K562 (cell line): ENCODE results near the gene SETMAR. TPM values are rescaled to one million over a fixed set of nuclear protein-coding genes. Genes with fewer than 3 reads are reported as not detected.
A peak's percentile ranks its signal among the peaks of the same experiment; 100 is the strongest.

Experiments
- HDAC2 ChIP-seq: fragments of 450-650 bp; IDR thresholded peaks from 2 replicates; pipeline ENCODE4 v1.6.1; 2016; ENCODE audit warnings: mild to moderate bottlenecking
- RAD51 ChIP-seq: fragments of 450-650 bp; IDR thresholded peaks from 2 replicates; pipeline ENCODE4 v1.7.1; 2016; ENCODE audit warnings: low read depth, mild to moderate bottlenecking, borderline replicate concordance
- RCOR1 ChIP-seq, 2 experiments: IDR thresholded peaks; 2 replicates each; pipeline ENCODE4 v1.6.1; 2012; ENCODE audit warnings: low read depth in 2 of 2, low read length in 2 of 2, borderline replicate concordance in 1 of 2, improper control_type of control experiment in 1 of 2
- ZNF316 ChIP-seq: fragments of 450-650 bp; IDR thresholded peaks from 2 replicates; pipeline ENCODE4 v1.6.1; 2016
- ZNF668 ChIP-seq: fragments of 250-450 bp; sonication (Bioruptor Pico); IDR thresholded peaks from 2 replicates; pipeline ENCODE4 v1.8.0; 2022; ENCODE audit warnings: mild to moderate bottlenecking, inconsistent platforms
- ZNF695 ChIP-seq: fragments of 450-650 bp; formaldehyde crosslinking; IDR thresholded peaks from 2 replicates; pipeline ENCODE4 v1.4.0; 2020; ENCODE audit warnings: mild to moderate bottlenecking, moderate library complexity
- polyA plus RNA-seq, 8 experiments: library from polyadenylated mRNA; depleted of rRNA in 4 of 8; stranded (reverse) in 5 of 8; unstranded in 3 of 8; fragments of >200 nt; fragmentation: Nextera tagmentation in 2 of 8; fragmentation: Illumina TruSeq in 1 of 8; extraction: Ambion mirVana in 2 of 8; extraction: Trizol in 1 of 8; gene quantifications; 2 replicates each; pipeline versions ENCODE4 v1.2.1 to v1.2.3, GENCODE V29; 2011 to 2014; ENCODE audit warnings: inconsistent platforms in 1 of 8, missing spikeins in 1 of 8
- total RNA-seq, 7 experiments: library from RNA; depleted of rRNA in 6 of 7; stranded (reverse); fragments of >200 nt in 6 of 7; fragmentation: Illumina TruSeq in 2 of 7; extraction: Trizol in 2 of 7; gene quantifications; 2 replicates each; pipeline versions ENCODE4 v1.2.1 to v1.2.3, GENCODE V29; 2011 to 2021; ENCODE audit warnings: low replicate concordance in 1 of 7
- TF ChIP-seq, protein P1 (sequence below), 2 experiments: fragments of 450-650 bp in 1 of 2; sonication (generic) in 1 of 2; formaldehyde crosslinking in 1 of 2; IDR thresholded peaks; 2 replicates each; pipeline versions ENCODE4 v1.7.1 to v1.9.0; 2016 to 2022; ENCODE audit warnings: inconsistent platforms in 1 of 2, mild to moderate bottlenecking in 1 of 2, missing genetic modification reagents in 1 of 2

Gene SETMAR
- total and polyA plus RNA-seq, 9 of the 15 experiments (the other 6 are each of a cell fraction or from before 2014, with no cell fraction given): 5.5 to 25.1 (median 18.2) TPM

DNA sequence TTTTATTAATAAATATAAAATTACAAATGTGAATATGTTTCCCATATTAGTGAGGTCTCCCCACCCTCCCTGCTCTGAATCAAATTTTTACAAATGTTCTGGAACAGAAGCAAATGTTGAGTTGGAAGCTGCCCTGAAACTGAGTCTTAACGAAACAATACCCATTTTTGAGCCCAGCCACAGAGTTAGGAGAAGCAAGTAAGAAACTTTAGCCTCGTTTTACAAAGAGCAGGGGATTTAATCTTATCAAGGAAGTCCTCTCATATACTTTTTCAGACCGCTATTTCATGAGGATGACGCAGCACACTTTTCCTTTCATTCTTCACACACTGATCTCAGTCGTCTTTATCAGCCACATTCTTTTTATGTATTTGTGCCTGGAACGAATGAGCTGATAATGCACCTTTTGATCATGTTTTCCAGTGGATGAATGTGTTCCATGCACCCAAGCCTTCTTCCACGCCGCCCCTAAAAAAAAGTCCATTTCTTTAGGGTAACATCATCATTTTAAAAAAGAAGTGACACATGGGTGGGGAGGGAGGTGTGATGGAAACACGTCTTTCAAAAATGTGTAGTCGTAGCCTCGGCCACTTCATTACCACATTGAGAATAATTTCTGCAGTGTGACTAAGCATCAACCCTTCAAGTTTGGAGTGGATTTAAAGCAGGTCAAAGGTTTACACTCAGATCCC, 48.1 kb downstream of the SETMAR start (continued):
- TF ChIP-seq, protein P1, sequence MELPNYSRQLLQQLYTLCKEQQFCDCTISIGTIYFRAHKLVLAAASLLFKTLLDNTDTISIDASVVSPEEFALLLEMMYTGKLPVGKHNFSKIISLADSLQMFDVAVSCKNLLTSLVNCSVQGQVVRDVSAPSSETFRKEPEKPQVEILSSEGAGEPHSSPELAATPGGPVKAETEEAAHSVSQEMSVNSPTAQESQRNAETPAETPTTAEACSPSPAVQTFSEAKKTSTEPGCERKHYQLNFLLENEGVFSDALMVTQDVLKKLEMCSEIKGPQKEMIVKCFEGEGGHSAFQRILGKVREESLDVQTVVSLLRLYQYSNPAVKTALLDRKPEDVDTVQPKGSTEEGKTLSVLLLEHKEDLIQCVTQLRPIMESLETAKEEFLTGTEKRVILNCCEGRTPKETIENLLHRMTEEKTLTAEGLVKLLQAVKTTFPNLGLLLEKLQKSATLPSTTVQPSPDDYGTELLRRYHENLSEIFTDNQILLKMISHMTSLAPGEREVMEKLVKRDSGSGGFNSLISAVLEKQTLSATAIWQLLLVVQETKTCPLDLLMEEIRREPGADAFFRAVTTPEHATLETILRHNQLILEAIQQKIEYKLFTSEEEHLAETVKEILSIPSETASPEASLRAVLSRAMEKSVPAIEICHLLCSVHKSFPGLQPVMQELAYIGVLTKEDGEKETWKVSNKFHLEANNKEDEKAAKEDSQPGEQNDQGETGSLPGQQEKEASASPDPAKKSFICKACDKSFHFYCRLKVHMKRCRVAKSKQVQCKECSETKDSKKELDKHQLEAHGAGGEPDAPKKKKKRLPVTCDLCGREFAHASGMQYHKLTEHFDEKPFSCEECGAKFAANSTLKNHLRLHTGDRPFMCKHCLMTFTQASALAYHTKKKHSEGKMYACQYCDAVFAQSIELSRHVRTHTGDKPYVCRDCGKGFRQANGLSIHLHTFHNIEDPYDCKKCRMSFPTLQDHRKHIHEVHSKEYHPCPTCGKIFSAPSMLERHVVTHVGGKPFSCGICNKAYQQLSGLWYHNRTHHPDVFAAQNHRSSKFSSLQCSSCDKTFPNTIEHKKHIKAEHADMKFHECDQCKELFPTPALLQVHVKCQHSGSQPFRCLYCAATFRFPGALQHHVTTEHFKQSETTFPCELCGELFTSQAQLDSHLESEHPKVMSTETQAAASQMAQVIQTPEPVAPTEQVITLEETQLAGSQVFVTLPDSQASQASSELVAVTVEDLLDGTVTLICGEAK (IDR thresholded peaks at IDR 0.05): no peak
- TF ChIP-seq, protein P1 (CRISPR knock-in tag; IDR thresholded peaks at IDR 0.05): no peak
- TF ChIP-seq RCOR1 (IDR thresholded peaks at IDR 0.05; ENCODE audit: borderline replicate concordance in 1 of 2, low read depth in 2 of 2, low read length in 2 of 2) (peak; percentile 13 to 74; a peak in 2 of 4 replicates), ZNF316 (peak; percentile 97), HDAC2 (no peak), ZNF695 (CRISPR knock-in tag) (no peak), RAD51 (0 out of 2 replicates have a peak, but pooled peaks have one; percentile 13), ZNF668 (CRISPR knock-in tag) (peak; percentile 62; the same call in 1 of the 2 replicates)
